Lower leg skin (tissue), 3 donors: ENCODE data around the gene MAB21L2.

Source experiments
- CTCF ChIP-seq, 3 donors: fragments of 450-650 bp; IDR thresholded peaks; one replicate each; pipeline ENCODE4 v1.5.1; 2016; ENCODE audit warnings: antibody characterized with exemption in 3 of 3, mild to moderate bottlenecking in 3 of 3, moderate library complexity in 2 of 3
- POLR2A ChIP-seq, 2 donors: fragments of 450-650 bp; IDR thresholded peaks; one replicate each; pipeline ENCODE4 v1.6.1; 2016 to 2017; ENCODE audit warnings: antibody characterized with exemption in 2 of 2, mild to moderate bottlenecking in 1 of 2, moderate library complexity in 1 of 2

GRCh38 chr4:150579551-150580234 is 2.3 kb upstream of the MAB21L2 start:
- TF ChIP-seq CTCF (IDR thresholded peaks at IDR 0.05) (no peak), POLR2A (IDR thresholded peaks at IDR 0.05) (no peak)
